GM18505 (cell line): Measurements from ENCODE around the gene TET2.
"Not testable (repeated sequence)": the region's sequence is repeated elsewhere in the genome, so short reads cannot be mapped to it uniquely, and the experiment has no call there.

ENCODE experiments used
- ATAC-seq: cut with Tn5 transposase; IDR thresholded peaks from one replicate; pipeline ENCODE4 v1.9.1; 2021; ENCODE audit not compliant: unreplicated experiment
- POLR2A ChIP-seq: IDR thresholded peaks from 4 replicates; pipeline ENCODE4 v1.6.1; 2011; ENCODE audit warnings: borderline replicate concordance; ENCODE audit not compliant: insufficient read depth, insufficient read length; ENCODE audit errors: extremely low read depth

The TET2 gene

DNA sequence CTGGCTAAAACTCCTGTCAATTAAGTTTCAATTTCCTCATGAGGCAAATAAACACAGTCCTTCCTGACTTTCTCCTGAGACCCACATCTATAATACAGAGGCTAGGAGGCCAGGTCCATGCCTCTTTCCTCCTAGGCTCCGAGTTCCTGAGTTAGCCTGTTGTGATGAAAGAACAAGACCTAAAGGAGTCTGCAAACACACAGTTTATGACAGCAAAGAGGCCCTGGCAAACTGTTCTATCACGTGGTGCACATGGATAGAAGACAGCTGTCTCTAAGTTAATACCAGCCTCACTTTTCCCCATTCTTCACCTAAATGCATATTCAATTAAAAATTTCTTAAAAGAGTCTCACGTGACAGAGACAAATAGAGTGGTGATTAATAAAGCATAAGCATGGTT lies 145.2 kb downstream of the TET2 start:
- ATAC-seq = no peak
- TF ChIP-seq POLR2A = no peak

DNA sequence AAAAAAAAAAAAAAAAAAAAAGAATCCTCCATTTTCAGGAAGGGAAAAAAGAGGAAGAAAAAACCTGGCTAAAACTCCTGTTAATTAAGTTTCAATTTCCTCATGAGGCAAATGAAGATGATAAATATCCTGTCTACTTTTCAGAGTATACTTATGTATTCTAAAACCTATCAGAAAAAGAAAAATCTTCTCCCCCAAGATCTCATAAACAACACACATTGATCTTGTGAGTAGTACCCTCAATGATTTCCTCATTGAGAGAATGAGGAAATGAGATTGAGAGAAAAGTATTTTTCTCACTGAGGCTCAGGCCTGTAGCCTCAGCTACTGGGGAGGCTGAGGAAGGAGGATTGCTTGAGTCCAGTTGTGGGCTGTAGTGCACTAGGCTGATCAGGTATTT lies 146.7 kb downstream of the TET2 start:
- no peak for TF ChIP-seq POLR2A
- ATAC-seq = no peak

GRCh38 chr4:105296672-105297071 lies 150.0 kb downstream of the TET2 start:
- no peak for ATAC-seq
- no peak for TF ChIP-seq POLR2A

GRCh38 chr4:105299027-105299426 lies 152.4 kb downstream of the TET2 start:
- not testable (repeated sequence) for ATAC-seq

GRCh38 chr4:105304085-105304484 lies 157.4 kb downstream of the TET2 start:
- TF ChIP-seq POLR2A = no peak

DNA sequence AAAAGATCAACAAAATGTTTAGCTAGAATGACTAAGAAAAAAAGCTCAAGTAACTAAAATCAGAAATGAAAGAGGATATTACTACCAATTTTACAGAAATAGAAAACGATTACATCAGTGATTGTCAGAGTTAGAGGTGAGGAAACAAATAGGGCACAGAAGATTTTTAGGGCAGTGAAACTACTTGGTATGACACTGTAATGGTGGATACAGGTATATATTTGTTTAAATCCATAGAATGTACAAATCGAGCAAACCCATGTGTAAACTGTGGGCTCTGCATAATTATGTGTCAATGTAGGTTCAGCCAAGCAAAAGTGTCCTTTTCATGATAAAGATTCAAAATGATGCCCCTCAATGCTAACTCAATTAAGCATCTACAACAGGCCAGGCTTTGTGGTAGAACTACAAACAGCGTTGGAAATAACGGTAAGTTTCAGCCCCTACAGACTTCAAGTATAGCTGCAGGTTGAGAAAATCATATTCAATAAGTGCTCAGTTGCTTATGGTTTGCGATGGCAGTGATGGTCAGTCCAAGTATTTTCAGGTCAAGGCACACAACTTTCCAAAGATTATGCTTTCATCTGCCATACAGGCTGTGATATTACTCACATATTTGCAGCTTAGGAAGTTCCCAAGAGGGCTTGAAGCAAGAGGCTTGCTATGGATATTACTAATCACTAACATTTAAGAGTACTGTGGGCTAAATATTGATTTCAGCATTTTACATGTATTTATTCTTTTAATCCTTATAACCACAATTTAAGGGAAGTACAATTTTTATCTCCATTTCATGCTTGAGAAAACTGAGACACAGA lies 158.6 kb downstream of the TET2 start:
- no peak for TF ChIP-seq POLR2A
- ATAC-seq = peak; percentile 41

More at GRCh38 chr4:105304085-105304484, 157.4 kb downstream of the TET2 start:
- ATAC-seq = no peak

- no peak for TF ChIP-seq POLR2A
These were observed 159.6 kb downstream of the TET2 start for GRCh38 chr4:105306158-105306781.

DNA sequence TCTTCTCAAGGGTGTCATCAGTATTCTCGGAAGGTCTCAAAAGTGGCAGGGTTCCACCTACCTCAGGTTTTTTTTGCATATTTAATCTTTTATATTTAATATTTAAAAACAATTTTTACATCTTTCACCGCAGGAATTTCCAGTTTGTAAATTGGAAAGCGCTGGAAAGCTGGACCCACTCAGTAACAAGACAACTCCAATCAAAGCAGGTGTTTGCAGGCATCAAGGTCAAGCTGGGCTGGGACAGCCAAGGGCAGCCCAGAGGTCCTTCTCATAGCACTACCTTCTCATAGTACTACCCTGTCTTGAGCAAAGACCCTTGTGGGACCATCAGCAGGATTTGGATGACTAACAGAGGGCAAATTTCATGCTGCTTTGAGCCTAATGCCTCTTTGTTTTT lies 160.1 kb downstream of the TET2 start:
- no peak for ATAC-seq
- TF ChIP-seq POLR2A = no peak

More at GRCh38 chr4:105306158-105306781, 159.6 kb downstream of the TET2 start:
- peak; percentile 94 for ATAC-seq

DNA sequence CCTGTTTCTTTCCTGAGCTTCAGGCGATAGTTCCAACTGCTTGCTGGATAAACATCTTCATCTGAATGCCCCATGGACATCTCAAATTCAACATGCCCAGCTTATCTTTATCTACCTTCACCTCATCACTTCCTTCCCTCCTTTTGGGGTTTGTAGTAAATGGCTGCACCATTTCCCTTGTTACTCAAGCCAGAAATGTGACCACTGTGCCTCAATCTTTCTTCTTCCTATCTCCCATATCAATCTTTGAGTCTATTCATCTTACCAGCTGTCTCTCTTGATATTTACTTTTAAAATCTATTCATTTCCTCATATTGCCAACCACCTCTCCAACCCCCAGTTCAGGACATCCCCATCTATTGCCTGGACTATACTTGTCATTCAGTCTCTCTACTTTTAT lies 171.8 kb downstream of the TET2 start:
- no peak for ATAC-seq
- TF ChIP-seq POLR2A = no peak

- no peak for TF ChIP-seq POLR2A
- no peak for ATAC-seq
These were observed 180.5 kb downstream of the TET2 start for GRCh38 chr4:105327222-105327621.

DNA sequence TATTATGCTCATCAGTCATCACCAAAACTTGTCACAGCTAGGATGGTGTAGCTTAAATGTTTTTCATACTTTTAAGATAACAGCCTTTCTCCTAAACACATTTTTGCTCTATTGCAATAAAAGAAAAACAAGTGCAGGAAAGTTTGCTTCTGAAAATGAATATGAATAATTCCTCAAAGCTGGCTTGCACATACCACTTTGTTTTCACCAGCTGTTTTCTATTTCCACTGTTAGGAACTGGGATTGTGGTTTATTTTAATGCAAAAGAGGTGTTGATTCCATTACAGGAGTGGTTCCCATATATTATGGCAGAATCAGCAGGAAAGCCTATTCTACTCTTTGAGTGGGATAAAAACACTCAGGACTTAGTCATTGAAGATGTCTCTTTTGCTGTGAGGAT lies 181.3 kb downstream of the TET2 start:
- ATAC-seq = no peak
- no peak for TF ChIP-seq POLR2A

DNA sequence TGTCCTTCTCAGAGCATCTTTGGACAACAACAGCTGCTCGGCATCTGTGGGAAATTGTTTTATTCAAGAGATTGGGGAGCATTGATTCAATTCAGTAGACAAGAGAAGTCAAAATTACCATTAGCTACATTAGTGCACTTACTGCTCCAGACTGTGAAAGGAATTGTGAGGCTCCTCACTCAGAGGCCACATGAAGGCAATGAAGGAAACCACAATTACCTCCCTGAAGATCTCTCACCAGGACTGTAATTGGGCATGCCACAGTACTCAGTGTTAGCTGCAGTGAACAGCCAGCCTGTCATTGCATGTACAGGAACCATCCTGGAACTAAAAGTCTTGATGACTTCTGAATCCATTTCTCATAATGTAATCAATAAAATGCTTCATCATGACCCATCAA lies 182.4 kb downstream of the TET2 start:
- TF ChIP-seq POLR2A = no peak
- no peak for ATAC-seq
